NT2/D1 (cell line): ENCODE results near the gene FRAS1.

ENCODE experiments used
- DNase-seq: peaks from one replicate; pipeline ENCODE4 v3.0.0-alpha.2; 2011; ENCODE audit warnings: low read depth, low spot score
- H3K27me3 ChIP-seq: 2 replicates; pipeline ENCODE4 v1.6.0; 2011; ENCODE audit warnings: mild to moderate bottlenecking; ENCODE audit not compliant: insufficient read length, insufficient read depth
- H3K36me3 ChIP-seq: 2 replicates; pipeline ENCODE4 v1.6.1; 2011; ENCODE audit warnings: mild to moderate bottlenecking, low read length, mixed read lengths; ENCODE audit not compliant: insufficient read depth, insufficient read length
- H3K4me1 ChIP-seq: 2 replicates; pipeline ENCODE4 v1.5.1; 2011; ENCODE audit not compliant: insufficient read depth, insufficient read length
- H3K4me3 ChIP-seq: 2 replicates; pipeline ENCODE4 v1.5.1; 2011; ENCODE audit warnings: low read depth; ENCODE audit not compliant: insufficient read length
- H3K9ac ChIP-seq: 2 replicates; pipeline ENCODE4 v1.6.0; 2011; ENCODE audit warnings: low read depth; ENCODE audit not compliant: insufficient read length
- H3K9me3 ChIP-seq: 2 replicates; pipeline ENCODE4 v1.5.1; 2011; ENCODE audit warnings: mild to moderate bottlenecking, low read length; ENCODE audit not compliant: insufficient read depth
- SUZ12 ChIP-seq: IDR thresholded peaks from 2 replicates; pipeline ENCODE4 v1.6.1; 2011; ENCODE audit not compliant: insufficient read length, insufficient read depth; ENCODE audit errors: extremely low read depth
- YY1 ChIP-seq: IDR thresholded peaks from 2 replicates; pipeline ENCODE4 v1.6.1; 2011; ENCODE audit not compliant: insufficient read length, insufficient read depth
- ZNF274 ChIP-seq: IDR thresholded peaks from 2 replicates; pipeline ENCODE4 v1.6.1; 2011; ENCODE audit warnings: mild to moderate bottlenecking, low read depth, low read length

The FRAS1 gene

GRCh38 chr4:78512357-78512920, 455.3 kb downstream of the FRAS1 start:
- Histone ChIP-seq H3K27me3 (no peaks in the 10 kb centered on the region), H3K9ac (no peak overlapping the region), H3K36me3 (peaks cover 15% of the 10 kb centered on the region), H3K9me3 (no peaks in the 10 kb centered on the region), H3K4me3 (no peak overlapping the region), H3K4me1 (no peaks in the 10 kb centered on the region)
- TF ChIP-seq YY1 (no peak), ZNF274 (no peak), SUZ12 (no peak)
- no peak for DNase-seq

- DNase-seq, result no peak
- no peaks in the 10 kb centered on the region for H3K4me1 ChIP-seq
- H3K36me3 ChIP-seq, result peaks cover 13% of the 10 kb centered on the region
- H3K9me3 ChIP-seq, result no peaks in the 10 kb centered on the region
- no peaks in the 10 kb centered on the region for H3K27me3 ChIP-seq
- no peak for TF ChIP-seq YY1
- TF ChIP-seq ZNF274, result no peak
- no peak for TF ChIP-seq SUZ12
- no peak overlapping the region for H3K4me3 ChIP-seq
- no peak overlapping the region for H3K9ac ChIP-seq
Measured at GRCh38 chr4:78513411-78513975, 456.4 kb downstream of the FRAS1 start.

- H3K4me1 ChIP-seq, result no peaks in the 10 kb centered on the region
- no peak overlapping the region for H3K9ac ChIP-seq
- no peaks in the 10 kb centered on the region for H3K27me3 ChIP-seq
- no peaks in the 10 kb centered on the region for H3K9me3 ChIP-seq
- peaks cover 5% of the 10 kb centered on the region for H3K36me3 ChIP-seq
- no peak for DNase-seq
- TF ChIP-seq YY1 (no peak), SUZ12 (no peak), ZNF274 (no peak)
- no peak overlapping the region for H3K4me3 ChIP-seq
Measured at GRCh38 chr4:78517050-78517652, 460.0 kb downstream of the FRAS1 start.

GRCh38 chr4:78518561-78518960, 461.4 kb downstream of the FRAS1 start:
- no peak for DNase-seq
- H3K27me3 ChIP-seq, result no peaks in the 10 kb centered on the region
- no peaks in the 10 kb centered on the region for H3K9me3 ChIP-seq
- H3K9ac ChIP-seq, result no peak overlapping the region
- peaks cover 8% of the 10 kb centered on the region for H3K36me3 ChIP-seq
- H3K4me3 ChIP-seq, result no peak overlapping the region
- no peak for TF ChIP-seq YY1
- no peak for TF ChIP-seq ZNF274
- TF ChIP-seq SUZ12, result no peak
- H3K4me1 ChIP-seq, result no peaks in the 10 kb centered on the region

- DNase-seq, result no peak
- no peaks in the 10 kb centered on the region for H3K9me3 ChIP-seq
- TF ChIP-seq YY1 (no peak), SUZ12 (no peak), ZNF274 (no peak)
- H3K27me3 ChIP-seq, result no peaks in the 10 kb centered on the region
- H3K4me3 ChIP-seq, result no peak overlapping the region
- H3K4me1 ChIP-seq, result no peaks in the 10 kb centered on the region
- H3K36me3 ChIP-seq, result peaks cover 8% of the 10 kb centered on the region
- H3K9ac ChIP-seq, result no peak overlapping the region
Measured at GRCh38 chr4:78519962-78520361, 462.8 kb downstream of the FRAS1 start.

GRCh38 chr4:78520808-78521226, 463.7 kb downstream of the FRAS1 start:
- no peaks in the 10 kb centered on the region for H3K9me3 ChIP-seq

GRCh38 chr4:78524009-78524408, 466.9 kb downstream of the FRAS1 start:
- no peaks in the 10 kb centered on the region for H3K4me1 ChIP-seq
- no peaks in the 10 kb centered on the region for H3K27me3 ChIP-seq
- no peaks in the 10 kb centered on the region for H3K9me3 ChIP-seq
- no peak overlapping the region for H3K9ac ChIP-seq
- H3K36me3 ChIP-seq, result peaks cover 10% of the 10 kb centered on the region
- no peak for TF ChIP-seq SUZ12
- no peak for TF ChIP-seq ZNF274
- TF ChIP-seq YY1, result no peak
- no peak overlapping the region for H3K4me3 ChIP-seq
- no peak for DNase-seq

More at GRCh38 chr4:78520808-78521226, 463.7 kb downstream of the FRAS1 start:
- Histone ChIP-seq H3K9ac (no peak overlapping the region), H3K4me1 (no peaks in the 10 kb centered on the region), H3K4me3 (no peak overlapping the region), H3K36me3 (peaks cover 7% of the 10 kb centered on the region), H3K27me3 (no peaks in the 10 kb centered on the region)
- TF ChIP-seq YY1 (no peak), ZNF274 (no peak), SUZ12 (no peak)
- no peak for DNase-seq
